HG03064 (cell line): ENCODE results near the gene SACM1L.

Experiments
- ATAC-seq: cut with Tn5 transposase; IDR thresholded peaks from one replicate; pipeline ENCODE4 v1.9.1; 2021; ENCODE audit warnings: low read depth; ENCODE audit not compliant: unreplicated experiment

SACM1L gene

GRCh38 chr3:45781271-45781670 lies 92.1 kb downstream of the SACM1L start:
- ATAC-seq, result no peak

- ATAC-seq, result no peak
These were observed 92.6 kb downstream of the SACM1L start for GRCh38 chr3:45781841-45782240.

- no peak for ATAC-seq
These were observed 93.2 kb downstream of the SACM1L start for GRCh38 chr3:45782381-45782780.

GRCh38 chr3:45783667-45784066 lies 94.5 kb downstream of the SACM1L start:
- no peak for ATAC-seq

GRCh38 chr3:45785605-45786150 lies 96.5 kb downstream of the SACM1L start:
- ATAC-seq, result no peak

- no peak for ATAC-seq
These were observed 97.8 kb downstream of the SACM1L start for GRCh38 chr3:45786801-45787495.

GRCh38 chr3:45787551-45787950 lies 98.4 kb downstream of the SACM1L start:
- no peak for ATAC-seq

GRCh38 chr3:45789235-45789812 lies 100.1 kb downstream of the SACM1L start:
- ATAC-seq, result no peak

GRCh38 chr3:45790596-45790995 lies 101.4 kb downstream of the SACM1L start:
- no peak for ATAC-seq

- ATAC-seq, result no peak
These were observed 102.8 kb downstream of the SACM1L start for GRCh38 chr3:45792036-45792435.

GRCh38 chr3:45792516-45793172 lies 103.4 kb downstream of the SACM1L start:
- ATAC-seq, result no peak

- ATAC-seq, result no peak
These were observed 104.4 kb downstream of the SACM1L start for GRCh38 chr3:45793482-45794176.

- no peak for ATAC-seq
These were observed 105.0 kb downstream of the SACM1L start for GRCh38 chr3:45794177-45794560.

GRCh38 chr3:45794660-45795059 lies 105.5 kb downstream of the SACM1L start:
- ATAC-seq, result no peak
